Activated T-cell treated with anti-CD3 and anti-CD28 coated beads for 4 hours (primary cell): ENCODE data around the gene MYCN.
"Not testable (repeated sequence)": the region's sequence is repeated elsewhere in the genome, so short reads cannot be mapped to it uniquely, and the experiment has no call there.

ENCODE experiments used
- DNase-seq: peaks from one replicate; pipeline ENCODE4 v3.0.0-alpha.2; 2020

The MYCN gene

DNA sequence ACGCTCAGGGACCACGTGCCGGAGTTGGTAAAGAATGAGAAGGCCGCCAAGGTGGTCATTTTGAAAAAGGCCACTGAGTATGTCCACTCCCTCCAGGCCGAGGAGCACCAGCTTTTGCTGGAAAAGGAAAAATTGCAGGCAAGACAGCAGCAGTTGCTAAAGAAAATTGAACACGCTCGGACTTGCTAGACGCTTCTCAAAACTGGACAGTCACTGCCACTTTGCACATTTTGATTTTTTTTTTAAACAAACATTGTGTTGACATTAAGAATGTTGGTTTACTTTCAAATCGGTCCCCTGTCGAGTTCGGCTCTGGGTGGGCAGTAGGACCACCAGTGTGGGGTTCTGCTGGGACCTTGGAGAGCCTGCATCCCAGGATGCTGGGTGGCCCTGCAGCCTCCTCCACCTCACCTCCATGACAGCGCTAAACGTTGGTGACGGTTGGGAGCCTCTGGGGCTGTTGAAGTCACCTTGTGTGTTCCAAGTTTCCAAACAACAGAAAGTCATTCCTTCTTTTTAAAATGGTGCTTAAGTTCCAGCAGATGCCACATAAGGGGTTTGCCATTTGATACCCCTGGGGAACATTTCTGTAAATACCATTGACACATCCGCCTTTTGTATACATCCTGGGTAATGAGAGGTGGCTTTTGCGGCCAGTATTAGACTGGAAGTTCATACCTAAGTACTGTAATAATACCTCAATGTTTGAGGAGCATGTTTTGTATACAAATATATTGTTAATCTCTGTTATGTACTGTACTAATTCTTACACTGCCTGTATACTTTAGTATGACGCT, 5.8 kb downstream of the MYCN start:
- DNase-seq, result no peak

DNA sequence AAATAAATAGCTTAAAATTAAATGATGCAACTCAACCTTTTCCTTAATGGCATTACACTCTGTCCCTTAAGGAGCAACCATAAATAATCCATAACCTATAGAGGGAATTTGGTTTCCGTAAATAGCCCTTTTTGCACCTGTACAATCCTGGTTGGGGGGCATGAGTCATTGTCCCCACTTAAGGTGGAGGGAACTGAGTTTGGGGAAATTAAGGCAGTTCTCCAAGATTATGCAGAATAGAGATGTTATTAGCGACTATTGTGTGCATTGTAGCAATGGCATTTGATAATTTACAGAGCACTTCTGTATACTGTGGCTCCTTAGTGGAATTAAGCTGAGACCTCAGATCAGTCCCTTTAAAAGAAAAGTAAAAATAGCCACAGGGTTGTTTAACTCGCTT, 6.6 kb downstream of the MYCN start:
- no peak for DNase-seq

DNA sequence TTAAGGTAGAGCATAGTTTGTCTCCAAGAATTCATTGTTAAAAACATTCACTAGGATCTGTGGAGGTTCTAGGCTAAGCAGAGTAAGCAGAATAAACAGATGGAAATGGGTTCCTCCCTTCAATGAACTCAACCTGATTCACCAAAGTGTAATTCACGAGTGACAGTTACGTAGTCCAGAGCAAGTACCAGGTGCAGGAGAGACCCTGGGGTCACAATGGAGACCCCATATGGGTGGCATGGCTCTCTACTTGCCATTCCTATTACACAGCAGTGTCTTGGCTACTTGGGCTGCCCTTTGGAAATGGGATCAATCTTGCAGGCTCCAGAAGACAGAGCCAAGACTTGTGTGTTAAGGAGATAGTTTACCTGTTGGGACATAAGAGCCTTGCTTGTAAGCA, 7.1 kb downstream of the MYCN start:
- DNase-seq, result no peak

DNA sequence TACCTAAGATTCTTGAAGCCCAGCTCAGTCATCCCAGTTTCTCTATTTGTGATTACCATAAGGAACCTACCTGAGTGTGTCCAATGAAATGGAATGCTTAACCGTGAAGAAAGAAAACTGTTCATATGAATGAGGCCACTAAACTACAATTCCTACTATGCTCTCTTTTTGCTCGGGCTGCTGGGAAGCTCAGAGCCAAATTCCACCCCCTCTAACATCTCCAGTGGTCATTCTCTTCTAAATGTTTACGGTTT, 8.3 kb downstream of the MYCN start:
- no peak for DNase-seq

DNA sequence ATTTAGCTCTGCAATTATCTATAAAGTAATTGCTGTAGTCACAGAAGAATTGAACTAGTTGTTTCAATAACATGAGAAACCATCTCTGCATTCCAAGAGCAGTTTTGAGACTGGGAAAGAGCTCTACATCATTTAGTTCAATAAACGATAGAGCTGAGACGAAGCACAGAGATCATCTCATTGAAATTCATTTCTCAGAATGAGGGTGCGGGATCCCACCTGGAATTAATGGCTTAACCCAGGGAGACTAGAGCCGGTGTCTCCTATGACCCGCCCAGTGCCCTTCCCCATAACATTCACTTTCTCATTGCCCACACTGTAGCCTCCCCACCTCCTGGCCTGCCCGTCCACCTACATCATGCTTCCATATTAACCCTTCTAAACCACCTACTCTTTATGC, 8.8 kb downstream of the MYCN start:
- DNase-seq, result no peak

DNA sequence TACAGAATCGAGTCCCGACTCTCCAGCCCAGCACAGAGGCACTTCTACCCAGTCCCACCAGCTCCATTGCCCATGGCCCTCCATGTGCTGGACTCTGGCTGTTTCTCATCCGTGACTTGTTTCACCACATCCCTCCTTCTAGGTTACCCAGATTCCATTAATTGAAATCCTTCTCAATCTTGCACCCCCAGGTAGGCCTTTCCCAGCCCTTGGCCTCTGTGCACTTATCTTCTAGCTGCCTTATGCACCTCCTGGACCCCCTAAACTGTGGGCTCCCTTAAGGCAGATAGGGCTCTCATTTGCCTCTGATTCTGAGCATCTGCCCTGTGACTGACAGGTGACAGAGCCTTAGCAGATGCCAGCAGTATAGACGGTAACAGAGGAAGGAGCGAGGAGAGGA, 9.2 kb downstream of the MYCN start:
- no peak for DNase-seq

DNA sequence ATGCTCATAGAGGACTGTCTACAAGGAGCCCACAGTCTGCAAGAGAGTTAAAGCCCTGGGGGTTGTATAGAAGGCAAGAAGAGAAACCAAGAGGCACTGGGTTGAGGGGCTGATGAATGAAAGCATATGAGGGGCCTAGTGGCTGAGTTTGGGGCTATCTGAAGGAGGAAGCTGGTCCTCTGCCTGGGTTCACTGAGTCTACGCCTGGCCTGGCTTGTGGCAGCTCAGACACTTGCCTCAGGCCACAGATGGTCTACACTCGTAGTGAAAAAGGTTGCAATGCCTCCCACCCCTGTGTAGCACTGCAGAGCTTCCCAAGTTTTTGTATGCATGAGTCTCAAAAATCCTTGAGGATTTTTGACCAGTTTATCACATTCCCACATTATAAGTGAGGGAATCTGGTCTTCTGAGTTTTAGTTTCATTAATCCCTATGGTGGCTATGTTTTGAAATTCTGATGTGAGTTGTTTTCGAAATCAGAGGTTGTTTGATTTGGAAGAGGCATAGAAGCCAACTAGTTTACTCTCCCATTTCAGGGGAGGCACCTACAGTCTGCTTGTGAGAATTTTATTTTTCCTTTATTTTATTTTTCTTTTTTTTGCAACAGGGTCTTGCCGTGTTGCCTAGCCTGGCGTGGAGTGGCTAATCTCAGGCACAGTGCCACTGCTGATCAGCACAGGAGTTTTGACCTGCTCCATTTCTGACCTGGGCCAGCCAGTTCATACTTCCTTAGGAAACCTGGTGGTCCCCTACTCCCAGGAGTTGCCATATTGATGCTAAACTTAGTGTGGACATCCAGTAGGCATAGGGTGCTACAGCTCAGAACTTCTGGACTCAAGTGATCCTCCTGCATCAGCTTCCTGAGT, 10.0 kb downstream of the MYCN start:
- DNase-seq, result no peak

DNA sequence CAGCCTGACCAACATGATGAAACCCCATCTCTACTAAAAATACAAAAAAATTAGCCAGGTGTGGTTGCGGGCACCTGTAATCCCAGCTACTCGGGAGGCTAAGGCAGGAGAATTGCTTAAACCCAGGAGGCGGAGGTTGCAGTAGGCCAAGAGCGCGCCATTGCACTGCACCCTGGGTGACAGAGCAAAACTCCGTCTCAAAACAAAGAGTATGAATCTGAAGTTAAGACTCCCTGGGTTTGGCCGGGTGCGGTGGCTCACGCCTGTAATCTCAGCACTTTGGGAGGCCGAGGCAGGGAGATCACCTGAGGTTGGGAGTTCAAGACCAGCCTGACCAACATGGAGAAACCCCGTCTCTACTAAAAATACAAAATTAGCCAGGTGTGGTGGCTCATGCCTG, 11.6 kb downstream of the MYCN start:
- not testable (repeated sequence) for DNase-seq

DNA sequence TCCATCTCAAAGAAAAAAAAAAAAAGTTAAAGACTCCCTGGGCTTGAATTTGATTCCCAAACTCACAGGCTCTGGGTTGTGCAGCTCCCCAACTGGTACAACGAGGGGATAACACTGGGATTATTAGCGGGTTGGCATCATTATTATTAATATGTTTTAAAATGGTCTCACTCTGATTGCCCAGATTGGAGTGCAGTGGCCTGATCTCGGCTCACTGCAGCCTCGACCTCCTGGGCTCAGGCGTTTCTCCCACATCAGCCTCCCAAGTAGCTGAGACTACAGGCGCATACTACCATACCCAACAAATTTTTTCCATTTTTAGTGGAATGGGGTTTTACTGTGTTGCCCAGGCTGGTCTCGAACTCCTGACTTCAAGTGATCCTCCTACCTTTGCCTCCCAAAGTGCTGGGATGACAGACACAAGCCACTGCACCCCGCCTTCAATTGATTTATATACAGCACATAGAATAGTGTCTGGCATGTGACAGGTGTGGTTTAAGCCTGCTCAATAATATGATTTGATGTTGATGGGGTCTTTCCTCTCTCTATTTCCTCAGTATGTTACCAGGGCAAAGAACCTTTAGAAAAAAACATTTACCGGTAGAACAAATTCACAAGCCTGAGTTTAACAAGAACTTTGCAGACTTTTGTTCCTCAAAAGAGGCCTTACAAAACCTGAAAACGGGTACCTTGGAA, 12.2 kb downstream of the MYCN start:
- no peak for DNase-seq

DNA sequence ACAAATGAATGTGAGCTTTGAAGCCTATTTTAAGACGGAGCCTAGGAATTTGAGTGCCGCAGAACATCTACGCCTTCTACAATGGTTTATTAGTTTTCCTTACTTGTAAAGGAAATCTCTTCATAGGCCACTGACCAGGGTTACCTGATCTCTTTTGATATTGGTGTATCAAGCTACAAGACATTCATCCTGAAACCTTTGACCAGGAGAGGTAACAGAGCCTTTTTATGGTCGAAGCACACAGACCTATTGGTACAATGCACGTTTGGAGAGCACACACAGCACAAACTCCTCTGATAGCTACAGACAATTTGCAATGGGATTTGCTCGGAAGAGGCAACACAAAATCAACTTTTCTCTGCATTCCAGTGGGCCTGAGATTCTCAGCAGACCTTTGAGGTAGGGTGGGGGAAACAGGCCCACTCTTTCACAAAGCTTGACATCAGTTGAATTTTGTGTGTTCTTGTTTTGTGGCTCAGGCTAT, 12.8 kb downstream of the MYCN start:
- DNase-seq, result no peak

DNA sequence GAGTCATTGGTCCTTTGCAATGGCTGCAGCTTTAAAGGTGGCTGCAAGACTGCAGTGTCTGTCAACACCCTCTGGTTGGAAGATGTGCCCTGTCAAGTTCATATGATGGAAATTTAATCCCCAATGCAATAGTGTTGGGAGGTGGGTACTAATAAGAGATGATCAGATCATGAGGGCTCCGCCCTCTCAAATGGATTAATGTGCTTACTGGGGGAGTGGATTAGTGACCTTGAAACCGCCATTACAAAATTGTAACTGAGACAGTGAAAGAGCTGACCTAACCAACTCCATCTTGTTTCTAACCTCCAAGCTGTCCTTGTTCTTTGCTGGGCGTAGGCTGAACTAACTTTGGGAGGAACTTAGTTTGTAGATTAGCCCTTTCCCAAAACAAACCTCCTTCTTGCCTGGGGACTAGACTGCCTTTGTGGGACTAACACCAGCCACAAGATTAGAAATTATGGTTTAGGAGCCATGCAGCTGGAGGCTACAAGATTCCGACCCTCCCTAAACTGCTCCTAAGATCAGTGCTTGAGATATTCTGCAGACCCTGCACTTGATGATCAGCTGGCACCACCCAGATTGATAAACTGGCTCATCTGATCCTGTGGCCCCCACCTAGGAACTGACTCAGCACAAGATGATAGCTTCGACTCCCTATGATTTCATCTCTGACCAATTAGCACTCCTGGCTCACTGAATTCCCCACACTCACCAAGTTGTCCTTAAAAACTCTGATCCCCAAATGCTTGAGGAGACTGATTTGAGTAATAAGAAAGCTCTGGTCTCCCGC, 13.7 kb downstream of the MYCN start:
- DNase-seq, result no peak

DNA sequence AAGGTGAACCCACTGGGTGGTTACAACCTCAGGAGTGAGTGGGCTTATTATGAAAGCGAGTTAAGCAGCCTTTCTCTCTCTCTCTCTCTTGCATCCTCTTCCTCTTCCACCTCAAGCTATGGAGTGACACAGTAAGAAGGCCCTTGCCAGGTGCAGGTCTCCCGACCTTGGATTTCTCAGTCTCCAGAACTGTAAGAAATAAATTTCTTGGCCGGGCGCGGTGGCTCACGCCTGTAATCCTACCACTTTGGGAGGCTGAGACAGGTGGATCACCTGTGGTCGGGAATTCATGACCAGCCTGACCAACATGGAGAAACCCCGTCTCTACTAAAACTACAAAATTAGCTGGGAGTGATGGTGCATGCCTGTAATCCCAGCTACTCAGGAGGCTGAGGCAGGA, 14.4 kb downstream of the MYCN start:
- no peak for DNase-seq

DNA sequence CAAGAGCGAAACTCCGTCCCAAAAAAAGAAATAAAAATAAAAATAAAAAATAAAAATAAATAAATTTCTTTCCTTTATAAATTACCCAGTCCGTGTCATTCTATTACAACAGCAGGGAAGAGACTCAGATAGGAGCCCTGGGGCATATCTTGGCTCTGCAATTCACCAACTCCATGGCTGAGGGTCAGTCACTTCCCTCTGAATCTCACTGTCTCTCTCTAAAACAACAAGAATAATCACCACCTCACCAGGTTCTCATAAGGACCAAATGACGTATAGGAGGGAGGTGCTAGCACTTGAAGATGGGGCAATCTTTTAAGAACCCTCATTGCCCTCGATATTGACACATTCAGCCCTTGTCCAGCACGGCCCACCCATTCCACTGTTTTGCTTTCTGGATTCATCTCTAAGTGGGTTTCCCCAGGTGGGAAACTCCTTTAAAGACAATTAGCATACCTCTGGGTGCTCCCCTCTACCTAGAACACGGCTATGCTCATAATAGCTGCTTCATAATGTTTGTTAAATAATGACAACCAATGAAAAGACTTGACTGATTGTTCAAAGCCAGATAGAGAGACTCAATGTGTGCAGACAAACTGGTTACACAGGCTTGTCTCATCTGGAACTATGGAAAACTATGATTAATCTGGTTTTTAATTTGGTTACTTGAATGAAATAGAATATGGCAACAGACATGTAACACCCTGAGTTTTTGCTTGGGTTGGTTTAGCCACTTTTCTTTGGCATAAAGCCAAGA, 15.1 kb downstream of the MYCN start:
- no peak for DNase-seq

DNA sequence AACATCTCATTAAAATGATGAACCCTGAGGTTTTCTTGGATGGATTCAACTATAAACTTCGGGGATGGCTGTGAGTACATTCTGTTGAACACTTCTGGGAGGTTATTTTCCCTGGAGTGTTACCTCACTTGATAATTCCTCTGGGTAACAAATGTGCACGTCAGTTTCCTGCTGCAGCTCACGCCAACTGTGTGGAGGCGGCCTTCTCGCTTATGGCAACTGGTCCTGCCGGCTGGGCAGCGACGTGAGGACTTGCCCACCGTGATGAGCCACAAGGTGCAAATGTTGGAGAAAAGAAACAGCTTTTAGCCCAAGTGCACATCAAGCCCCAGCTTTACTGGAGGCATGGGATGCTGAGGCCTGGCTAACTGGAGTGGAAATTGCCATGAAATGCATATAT, 15.9 kb downstream of the MYCN start:
- DNase-seq, result no peak

DNA sequence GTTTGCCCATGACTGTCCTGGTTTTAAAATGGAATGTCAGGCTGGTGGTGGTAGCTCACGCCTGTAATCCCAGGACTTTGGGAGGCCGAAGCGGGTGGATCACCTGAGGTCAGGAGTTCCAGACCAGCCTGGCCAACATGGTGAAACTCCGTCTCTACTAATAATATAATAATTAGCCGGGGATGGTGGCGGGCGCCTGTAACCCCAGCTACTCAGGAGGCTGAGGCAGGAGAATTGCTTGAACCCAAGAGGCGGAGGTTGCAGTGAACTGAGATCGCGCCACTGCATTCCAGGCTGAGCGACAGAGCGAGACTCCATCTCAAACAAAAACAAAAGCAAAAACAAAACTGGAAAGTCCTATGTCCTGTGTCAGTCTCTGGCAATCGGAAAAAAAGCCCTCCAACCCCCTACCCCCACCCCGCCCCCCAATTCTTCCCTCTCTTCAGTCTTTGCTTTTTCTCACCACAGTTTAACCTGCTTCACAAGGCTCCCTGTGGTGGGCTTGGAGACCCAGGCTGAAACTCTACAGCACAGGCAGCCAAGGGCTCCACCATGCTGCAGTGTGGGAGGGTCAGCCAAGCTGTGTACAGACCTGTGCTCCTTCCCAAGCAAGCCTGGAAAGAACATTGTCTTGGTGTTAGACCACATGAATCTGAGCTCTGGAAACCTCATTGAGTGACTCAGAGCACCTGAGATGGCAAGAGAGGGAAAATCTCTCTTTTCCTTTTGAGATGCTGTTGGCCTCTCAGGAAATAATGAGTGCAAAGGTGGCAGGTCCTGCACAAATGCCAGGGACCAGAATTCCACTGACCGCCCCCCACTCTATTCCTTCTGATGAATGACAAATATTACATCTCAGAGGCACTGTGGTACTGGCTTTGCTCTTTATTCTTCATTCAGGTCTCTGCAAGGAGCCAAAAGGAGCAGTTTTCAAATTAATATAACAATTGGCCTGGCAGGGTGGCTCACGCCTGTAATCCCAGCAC, 16.7 kb downstream of the MYCN start:
- no peak for DNase-seq

DNA sequence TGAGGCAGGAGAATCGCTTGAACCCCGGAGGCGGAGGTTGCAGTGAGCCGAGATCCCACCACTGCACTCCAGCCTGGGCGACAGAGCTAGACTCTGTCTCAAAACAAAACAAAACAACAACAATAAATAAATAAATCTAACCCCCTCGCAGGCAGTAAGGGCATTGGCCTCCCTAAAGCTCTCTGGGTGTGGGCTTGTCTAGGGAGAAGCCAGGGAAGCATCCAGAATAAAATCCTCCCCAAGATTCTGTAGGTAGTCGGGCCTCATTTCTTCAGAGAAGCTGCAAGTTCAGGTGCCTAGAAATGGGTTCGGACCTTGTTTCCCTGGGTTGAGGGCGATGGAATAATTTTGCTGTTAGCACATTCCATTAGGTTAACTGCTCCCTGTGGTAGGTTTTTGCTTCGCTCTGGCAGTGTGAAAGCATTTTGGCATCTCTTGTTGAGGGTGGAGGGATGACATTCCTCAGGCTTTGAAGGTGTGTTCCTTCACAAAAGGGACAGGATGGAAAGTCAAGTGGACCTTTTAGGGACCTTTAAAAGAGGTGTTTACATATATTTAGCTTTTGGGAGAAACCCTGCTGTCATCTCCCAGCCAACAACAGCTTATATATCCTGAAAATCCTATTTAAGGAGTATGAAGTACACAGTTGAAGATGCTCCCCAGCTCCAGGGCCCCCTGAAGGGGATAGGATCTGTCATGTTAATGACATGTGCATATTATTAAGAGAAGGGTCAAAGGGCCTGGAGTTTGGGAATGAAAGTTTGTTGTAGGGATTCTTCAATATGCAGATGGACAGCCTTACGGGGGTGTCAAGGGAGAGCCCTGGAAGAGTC, 17.7 kb downstream of the MYCN start:
- no peak for DNase-seq

DNA sequence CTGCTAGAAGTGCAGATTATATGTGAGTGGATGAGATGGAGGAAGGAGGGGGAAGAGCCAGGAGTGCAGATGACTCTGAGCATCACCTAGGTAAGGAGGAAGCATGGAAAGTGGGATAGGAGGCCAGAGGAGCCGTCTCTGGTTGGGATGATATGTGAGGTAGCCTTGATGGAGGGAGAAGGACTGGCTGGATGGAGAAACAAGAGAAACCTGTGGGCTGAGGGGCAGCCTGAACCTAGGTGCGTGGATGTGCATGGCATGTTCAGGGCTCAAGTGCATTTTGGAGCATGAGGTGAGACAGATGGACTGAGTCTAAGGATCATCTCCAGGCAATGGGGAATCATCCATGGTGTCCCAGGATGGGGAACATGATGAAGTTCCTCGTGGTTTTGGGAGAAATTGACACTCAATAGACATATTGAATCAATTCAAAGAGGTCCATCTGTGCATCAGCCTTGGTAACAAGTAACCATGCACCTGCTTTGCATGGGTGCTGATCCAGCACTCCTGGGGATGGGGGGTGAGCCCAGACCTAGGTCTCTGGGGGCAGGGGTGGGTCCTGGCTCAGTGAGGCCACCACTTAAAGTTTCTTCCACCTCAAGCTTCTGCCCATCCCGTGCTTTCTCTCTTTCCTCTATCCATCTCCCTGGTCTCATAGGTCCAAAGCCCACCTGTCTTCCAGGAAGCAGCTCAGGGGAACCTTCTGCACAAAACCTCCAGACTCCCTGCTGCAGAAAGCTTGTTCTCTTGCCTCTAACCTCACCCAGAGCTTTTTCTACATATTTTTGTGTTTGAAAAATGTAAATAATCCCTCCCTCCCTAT, 19.2 kb downstream of the MYCN start:
- no peak for DNase-seq

DNA sequence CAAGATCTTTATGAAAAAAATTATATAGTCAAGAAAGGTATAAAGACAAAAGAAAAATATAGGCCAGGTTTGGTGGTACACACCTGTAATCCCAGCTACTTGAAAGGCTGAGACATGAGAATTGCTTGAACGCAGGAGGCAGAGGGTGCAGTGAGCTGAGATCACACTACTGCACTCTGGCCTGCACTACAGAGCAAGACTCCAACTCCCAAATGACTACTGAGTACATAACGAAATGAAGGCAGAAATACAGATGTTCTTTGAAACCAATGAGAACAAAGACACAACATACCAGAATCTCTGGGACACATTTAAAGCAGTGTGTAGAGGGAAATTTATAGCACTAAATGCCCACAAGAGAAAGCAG, 19.8 kb downstream of the MYCN start:
- not testable (repeated sequence) for DNase-seq
